Measurements from ENCODE around the gene CDC14B.
"Not testable (repeated sequence)": the region's sequence is repeated elsewhere in the genome, so short reads cannot be mapped to it uniquely, and the experiment has no call there.

Gene CDC14B

GRCh38 chr9:96646081-96646991 is 26.7 kb upstream of the CDC14B start:
- DNase-seq (ENCODE audit: low read depth), result no peak

GRCh38 chr9:96644137-96644536 is 24.5 kb upstream of the CDC14B start:
- DNase-seq (ENCODE audit: low read depth), result no peak
- TF ChIP-seq CTCF (IDR thresholded peaks at IDR 0.05; ENCODE audit: insufficient read depth, low read depth, low read length, missing control alignments), result no peak
- H3K4me3 ChIP-seq (ENCODE audit: low read depth, low read length), result no peak overlapping the region

More at GRCh38 chr9:96646081-96646991, 26.7 kb upstream of the CDC14B start:
- no peak for TF ChIP-seq CTCF (IDR thresholded peaks at IDR 0.05; ENCODE audit: insufficient read depth, low read depth, low read length, missing control alignments)
- no peak overlapping the region for H3K4me3 ChIP-seq (ENCODE audit: low read depth, low read length)

DNA sequence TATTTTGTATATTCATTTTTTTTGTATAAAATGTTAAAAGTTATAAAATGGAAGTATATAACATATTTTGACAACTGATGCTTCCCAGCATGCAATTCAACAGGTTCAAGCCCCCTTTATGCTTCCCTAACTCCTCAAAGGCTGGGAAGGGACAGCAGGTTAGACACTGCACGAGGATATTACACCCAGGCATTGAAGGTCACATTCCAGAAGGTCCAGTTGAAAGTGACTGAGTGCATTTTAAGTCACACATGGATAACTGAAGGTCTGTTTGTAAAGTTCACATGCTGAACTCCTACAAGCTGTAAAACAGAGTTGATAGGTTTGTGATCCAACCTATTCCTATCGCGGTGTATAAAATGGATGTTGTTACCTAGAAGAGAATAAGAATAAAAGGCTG is 21.9 kb upstream of the CDC14B start:
- no peak for TF ChIP-seq CTCF (IDR thresholded peaks at IDR 0.05; ENCODE audit: insufficient read depth, low read depth, low read length, missing control alignments)
- DNase-seq (ENCODE audit: low read depth), result no peak
- H3K4me3 ChIP-seq (ENCODE audit: low read depth, low read length), result no peak overlapping the region

DNA sequence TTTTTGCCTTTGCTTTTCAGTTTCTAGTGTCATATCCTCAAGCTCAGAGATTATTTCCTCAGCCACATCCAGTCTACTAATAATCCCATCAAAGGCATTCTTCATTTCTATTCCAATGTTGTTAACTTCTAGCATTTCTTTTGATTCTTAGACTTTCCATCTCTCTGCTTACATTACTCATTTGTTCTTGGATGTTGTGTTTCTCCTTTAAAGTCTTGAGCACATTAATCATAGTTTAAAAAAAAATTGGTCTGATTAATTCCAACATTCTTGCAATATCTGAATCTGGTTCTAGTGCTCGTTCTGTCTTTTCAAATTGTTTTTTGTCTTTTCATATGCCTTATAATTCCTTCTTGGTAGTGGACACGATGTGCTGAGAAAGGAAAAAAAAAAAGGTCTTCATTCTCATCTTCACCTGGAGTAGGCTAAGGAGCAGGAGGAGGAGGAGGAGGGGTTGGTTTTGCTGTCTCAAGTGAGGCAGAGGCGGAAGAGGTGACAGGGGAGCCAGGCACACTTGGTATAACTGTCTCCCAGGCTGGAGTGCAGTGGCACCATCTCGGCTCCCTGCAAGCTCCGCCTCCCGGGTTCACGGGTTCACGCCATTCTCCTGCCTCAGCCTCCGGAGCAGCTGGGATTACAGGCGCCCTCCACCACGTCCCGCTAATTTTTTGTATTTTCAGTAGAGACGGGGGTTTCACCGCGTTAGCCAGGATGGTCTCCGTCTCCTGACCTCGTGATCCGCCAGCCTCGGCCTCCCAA is 19.1 kb upstream of the CDC14B start:
- no peak for DNase-seq (ENCODE audit: low read depth)
- no peak overlapping the region for H3K4me3 ChIP-seq (ENCODE audit: low read depth, low read length)
- TF ChIP-seq CTCF (IDR thresholded peaks at IDR 0.05; ENCODE audit: insufficient read depth, low read depth, low read length, missing control alignments), result no peak

GRCh38 chr9:96636368-96636767 is 16.7 kb upstream of the CDC14B start:
- no peak overlapping the region for H3K4me3 ChIP-seq (ENCODE audit: low read depth, low read length)
- DNase-seq (ENCODE audit: low read depth), result no peak
- no peak for TF ChIP-seq CTCF (IDR thresholded peaks at IDR 0.05; ENCODE audit: insufficient read depth, low read depth, low read length, missing control alignments)

DNA sequence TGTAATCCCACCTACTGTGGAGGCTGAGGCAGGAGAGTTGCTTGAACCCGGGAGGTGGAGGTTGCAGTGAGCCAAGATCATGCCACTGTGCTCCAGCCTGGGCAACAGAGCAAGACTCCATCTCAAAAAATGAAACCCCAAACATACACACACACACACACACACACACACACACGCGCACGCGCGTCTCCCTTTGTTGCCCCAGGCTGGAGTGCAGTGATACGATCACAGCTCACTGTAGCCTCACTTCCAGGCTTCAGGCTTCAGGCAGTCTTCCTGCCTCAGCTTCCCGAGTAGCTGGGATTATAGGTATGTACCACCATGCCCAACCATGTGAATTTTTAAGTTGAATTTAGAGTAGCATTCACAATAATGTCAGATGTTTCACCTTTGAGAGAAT is 13.9 kb upstream of the CDC14B start:
- H3K4me3 ChIP-seq (ENCODE audit: low read depth, low read length); DNase-seq (ENCODE audit: low read depth): not testable (repeated sequence)

DNA sequence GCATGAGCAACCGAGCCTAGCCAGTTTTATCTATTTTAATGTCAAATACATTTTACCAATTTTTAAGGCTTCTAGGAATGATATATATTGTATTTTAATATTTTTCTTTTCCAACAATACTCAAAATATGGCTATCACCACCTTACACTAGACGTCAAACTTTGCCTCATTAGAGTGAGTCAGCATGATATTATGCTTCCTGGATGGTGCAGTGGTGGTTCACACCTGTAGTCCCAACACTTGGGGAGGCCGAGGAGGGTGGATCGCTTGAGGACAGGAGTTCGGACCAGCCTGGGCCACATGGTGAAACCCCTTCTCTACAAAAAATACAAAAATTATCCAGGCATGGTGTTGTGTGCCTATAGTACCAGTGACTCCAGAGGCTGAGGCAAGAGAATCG is 7.3 kb upstream of the CDC14B start:
- no peak for DNase-seq (ENCODE audit: low read depth)
- no peak overlapping the region for H3K4me3 ChIP-seq (ENCODE audit: low read depth, low read length)
- TF ChIP-seq CTCF (IDR thresholded peaks at IDR 0.05; ENCODE audit: insufficient read depth, low read depth, low read length, missing control alignments), result no peak

Measured in GM12865 (cell line).